IgD-negative memory B cell (primary cell): ENCODE measurements around the gene FLACC1. TPM values are rescaled to one million over a fixed set of nuclear protein-coding genes. Genes with fewer than 3 reads are reported as not detected.
"Not testable (repeated sequence)": the region's sequence is repeated elsewhere in the genome, so short reads cannot be mapped to it uniquely, and the experiment has no call there.

Experiments used
- H3K27ac Mint-ChIP-seq, 3 donors: one replicate each; pipeline ENCODE4 v1.8.0; 2020 to 2022; ENCODE audit warnings: mild to moderate bottlenecking in 3 of 3, mixed read lengths in 3 of 3, moderate library complexity in 1 of 3
- H3K27me3 Mint-ChIP-seq: one replicate; pipeline ENCODE4 v1.8.0; 2021; ENCODE audit warnings: mixed read lengths
- H3K36me3 Mint-ChIP-seq: one replicate; pipeline ENCODE4 v1.8.0; 2020; ENCODE audit warnings: mild to moderate bottlenecking, mixed read lengths
- H3K4me1 Mint-ChIP-seq, 3 donors: one replicate each; pipeline ENCODE4 v1.8.0; 2020 to 2022; ENCODE audit warnings: mixed read lengths in 3 of 3, mild to moderate bottlenecking in 1 of 3
- H3K4me3 Mint-ChIP-seq, 4 donors: one replicate each; pipeline ENCODE4 v1.8.0; 2020 to 2022; ENCODE audit warnings: mild to moderate bottlenecking in 4 of 4, mixed read lengths in 4 of 4, moderate library complexity in 3 of 4
- H3K9me3 Mint-ChIP-seq, 3 donors: one replicate each; pipeline ENCODE4 v1.8.0; 2020 to 2021; ENCODE audit warnings: mixed read lengths in 3 of 3, mild to moderate bottlenecking in 1 of 3
- polyA plus RNA-seq: library from polyadenylated mRNA; unstranded; fragments of 300-500 nt; fragmentation: Illumina TruSeq; gene quantifications from one replicate; pipeline ENCODE4 v1.2.3, GENCODE V29; 2021

The FLACC1 gene
- polyA plus RNA-seq, 1 donor from 2014 or later, result 0.64 TPM

DNA sequence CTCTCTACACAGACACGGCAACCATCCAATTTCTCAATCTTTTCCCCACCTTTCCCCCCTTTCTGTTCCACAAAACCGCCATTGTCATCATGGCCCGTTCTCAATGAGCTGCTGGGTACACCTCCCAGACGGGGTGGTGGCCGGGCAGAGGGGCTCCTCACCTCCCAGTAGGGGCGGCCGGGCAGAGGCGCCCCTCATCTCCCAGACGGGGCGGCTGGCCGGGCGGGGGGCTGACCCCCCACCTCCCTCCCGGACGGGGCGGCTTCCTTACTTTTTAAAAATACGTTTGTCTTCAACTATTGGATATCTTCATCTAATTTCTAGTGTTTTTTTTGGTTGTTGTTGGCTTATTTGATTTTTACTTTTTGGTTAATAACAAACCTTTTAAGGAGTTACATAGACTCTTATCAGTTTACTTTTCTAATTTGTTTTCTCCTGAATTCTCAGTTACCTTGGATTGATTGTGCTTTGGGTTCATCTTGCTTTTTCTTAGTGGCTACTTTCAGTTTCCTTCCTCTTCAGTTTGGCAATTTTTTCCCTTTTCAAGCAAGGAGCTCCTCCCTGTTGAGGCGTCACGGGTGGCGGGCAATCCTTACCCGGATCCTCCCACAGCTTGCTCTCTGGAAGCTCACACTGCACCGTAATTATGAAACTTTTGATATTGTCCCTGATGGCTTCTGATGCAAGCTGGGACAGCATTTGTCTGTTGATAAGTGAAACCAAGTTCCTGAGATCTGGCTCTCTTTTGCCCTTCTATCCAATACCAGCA is 117.8 kb downstream of the FLACC1 start:
- peak overlapping the region in 2 of 3 donors; percentile 59 to 73 for H3K27ac Mint-ChIP-seq
- H3K27me3 Mint-ChIP-seq, H3K9me3 Mint-ChIP-seq: not testable (repeated sequence)
- H3K4me3 Mint-ChIP-seq, result peak overlapping the region in 1 of 4 donors; percentile 28
- peaks cover 48 to 68% (median 53%) of the 10 kb centered on the region in 3 donors for H3K4me1 Mint-ChIP-seq
- H3K36me3 Mint-ChIP-seq, result peaks cover 12% of the 10 kb centered on the region

Other genes starting within 250 kb of the FLACC1 start
- gene CFLAR, start 241.2 kb downstream of the FLACC1 start, polyA plus RNA-seq, result 104 TPM
- 14.9 TPM for gene CASP10, start 174.2 kb downstream of the FLACC1 start, polyA plus RNA-seq
- gene CASP8, start 96.8 kb downstream of the FLACC1 start, polyA plus RNA-seq, result 56.1 TPM
- 33.0 TPM for gene TRAK2, start 94.1 kb upstream of the FLACC1 start, polyA plus RNA-seq
- 40.0 TPM for gene STRADB, start 94.4 kb upstream of the FLACC1 start, polyA plus RNA-seq